ENCODE results near the gene ASB13. TPM values are rescaled to one million over a fixed set of nuclear protein-coding genes. Genes with fewer than 3 reads are reported as not detected.

The ASB13 gene
- total RNA-seq, 4 donors from 2014 or later = 9.9 to 27.7 (median 14.2) TPM

- H3K27ac ChIP-seq = peak overlapping the region in 1 of 3 donors; percentile 36
- intact Hi-C loops (cut with DNase I) = no loop called here
- H3K9me3 ChIP-seq = no peaks in the 10 kb centered on the region
- WGBS, 2 donors = 55 to 68% methylated on average over 13 to 16 of the region's 16 CpGs
- TF ChIP-seq POLR2A (IDR thresholded peaks at IDR 0.05) (no peak), CTCF (IDR thresholded peaks at IDR 0.05) (no peak)
- peaks cover 0 to 5% of the 10 kb centered on the region in 2 donors for H3K4me1 ChIP-seq
- H3K36me3 ChIP-seq = no peaks in the 10 kb centered on the region
- no peak overlapping the region for H3K4me3 ChIP-seq (replicated peaks in 1 of 3)
- no peak for DNase-seq
- no peaks in the 10 kb centered on the region for H3K27me3 ChIP-seq
Measured at GRCh38 chr10:5619362-5620211, 46.8 kb downstream of the ASB13 start.

GRCh38 chr10:5618829-5619228, 47.6 kb downstream of the ASB13 start:
- no peaks in the 10 kb centered on the region for H3K36me3 ChIP-seq
- DNase-seq = peak in 1 of 2 donors; percentile 18
- 75 to 85% methylated on average over 5 to 12 of the region's 12 CpGs for WGBS, 2 donors
- intact Hi-C loops (cut with DNase I) = no loop called here
- TF ChIP-seq CTCF (IDR thresholded peaks at IDR 0.05) (no peak), POLR2A (IDR thresholded peaks at IDR 0.05) (no peak)
- no peaks in the 10 kb centered on the region for H3K27me3 ChIP-seq
- no peak overlapping the region for H3K4me3 ChIP-seq (replicated peaks in 1 of 3)
- H3K9me3 ChIP-seq = no peaks in the 10 kb centered on the region
- H3K27ac ChIP-seq = no peak overlapping the region
- peaks cover 0 to 5% of the 10 kb centered on the region in 2 donors for H3K4me1 ChIP-seq

- TF ChIP-seq CTCF (IDR thresholded peaks at IDR 0.05) = no peak
- TF ChIP-seq POLR2A (IDR thresholded peaks at IDR 0.05) = no peak
- no peaks in the 10 kb centered on the region for H3K36me3 ChIP-seq
- intact Hi-C loops (cut with DNase I) = no loop called here
- H3K27me3 ChIP-seq = no peaks in the 10 kb centered on the region
- no peak overlapping the region for H3K4me3 ChIP-seq (replicated peaks in 1 of 3)
- no peak overlapping the region for H3K27ac ChIP-seq
- 87 to 95% methylated on average over 8 of the region's 8 CpGs for WGBS, 2 donors
- no peak for DNase-seq
- no peaks in the 10 kb centered on the region for H3K9me3 ChIP-seq
- H3K4me1 ChIP-seq = peaks cover 0 to 3% of the 10 kb centered on the region in 2 donors
Measured at GRCh38 chr10:5618042-5618441, 48.4 kb downstream of the ASB13 start.

GRCh38 chr10:5617521-5617920, 48.9 kb downstream of the ASB13 start:
- H3K27ac ChIP-seq = no peak overlapping the region
- H3K4me3 ChIP-seq (replicated peaks in 1 of 3) = no peak overlapping the region
- H3K9me3 ChIP-seq = no peaks in the 10 kb centered on the region
- intact Hi-C loops (cut with DNase I) = no loop called here
- no peaks in the 10 kb centered on the region for H3K4me1 ChIP-seq
- no peaks in the 10 kb centered on the region for H3K36me3 ChIP-seq
- H3K27me3 ChIP-seq = no peaks in the 10 kb centered on the region
- TF ChIP-seq CTCF (IDR thresholded peaks at IDR 0.05) = no peak
- no peak for TF ChIP-seq POLR2A (IDR thresholded peaks at IDR 0.05)
- DNase-seq = no peak
- 88 to 92% methylated on average over 11 of the region's 11 CpGs for WGBS, 2 donors

GRCh38 chr10:5616836-5617235, 49.6 kb downstream of the ASB13 start:
- Histone ChIP-seq H3K4me3 (replicated peaks in 1 of 3) (no peak overlapping the region), H3K4me1 (no peaks in the 10 kb centered on the region), H3K36me3 (no peaks in the 10 kb centered on the region), H3K9me3 (no peaks in the 10 kb centered on the region), H3K27me3 (no peaks in the 10 kb centered on the region), H3K27ac (no peak overlapping the region)
- intact Hi-C loops (cut with DNase I) = no loop called here
- 63 to 76% methylated on average over 6 of the region's 6 CpGs for WGBS, 2 donors
- TF ChIP-seq CTCF (IDR thresholded peaks at IDR 0.05) (no peak), POLR2A (IDR thresholded peaks at IDR 0.05) (no peak)
- DNase-seq = no peak
